WI38 (cell line): ENCODE data around the gene LDB2.
A peak's percentile ranks its signal among the peaks of the same experiment; 100 is the strongest.

Experiments used
- H3K4me3 ChIP-seq: 2 replicates; pipeline ENCODE4 v1.5.1; 2011; ENCODE audit warnings: low read depth, mild to moderate bottlenecking, control low read depth, low read length
- TF ChIP-seq, protein P1 (sequence below): IDR thresholded peaks from 2 replicates; pipeline ENCODE4 v1.5.1; 2012; ENCODE audit warnings: low read depth, mild to moderate bottlenecking, control low read depth, low read length

Gene LDB2

GRCh38 chr4:16758816-16759215 lies 139.6 kb downstream of the LDB2 start:
- no peak overlapping the region for H3K4me3 ChIP-seq
- TF ChIP-seq, protein P1, sequence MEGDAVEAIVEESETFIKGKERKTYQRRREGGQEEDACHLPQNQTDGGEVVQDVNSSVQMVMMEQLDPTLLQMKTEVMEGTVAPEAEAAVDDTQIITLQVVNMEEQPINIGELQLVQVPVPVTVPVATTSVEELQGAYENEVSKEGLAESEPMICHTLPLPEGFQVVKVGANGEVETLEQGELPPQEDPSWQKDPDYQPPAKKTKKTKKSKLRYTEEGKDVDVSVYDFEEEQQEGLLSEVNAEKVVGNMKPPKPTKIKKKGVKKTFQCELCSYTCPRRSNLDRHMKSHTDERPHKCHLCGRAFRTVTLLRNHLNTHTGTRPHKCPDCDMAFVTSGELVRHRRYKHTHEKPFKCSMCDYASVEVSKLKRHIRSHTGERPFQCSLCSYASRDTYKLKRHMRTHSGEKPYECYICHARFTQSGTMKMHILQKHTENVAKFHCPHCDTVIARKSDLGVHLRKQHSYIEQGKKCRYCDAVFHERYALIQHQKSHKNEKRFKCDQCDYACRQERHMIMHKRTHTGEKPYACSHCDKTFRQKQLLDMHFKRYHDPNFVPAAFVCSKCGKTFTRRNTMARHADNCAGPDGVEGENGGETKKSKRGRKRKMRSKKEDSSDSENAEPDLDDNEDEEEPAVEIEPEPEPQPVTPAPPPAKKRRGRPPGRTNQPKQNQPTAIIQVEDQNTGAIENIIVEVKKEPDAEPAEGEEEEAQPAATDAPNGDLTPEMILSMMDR = no peak

GRCh38 chr4:16758255-16758654 lies 140.2 kb downstream of the LDB2 start:
- TF ChIP-seq, protein P1 = no peak
- H3K4me3 ChIP-seq = no peak overlapping the region

DNA sequence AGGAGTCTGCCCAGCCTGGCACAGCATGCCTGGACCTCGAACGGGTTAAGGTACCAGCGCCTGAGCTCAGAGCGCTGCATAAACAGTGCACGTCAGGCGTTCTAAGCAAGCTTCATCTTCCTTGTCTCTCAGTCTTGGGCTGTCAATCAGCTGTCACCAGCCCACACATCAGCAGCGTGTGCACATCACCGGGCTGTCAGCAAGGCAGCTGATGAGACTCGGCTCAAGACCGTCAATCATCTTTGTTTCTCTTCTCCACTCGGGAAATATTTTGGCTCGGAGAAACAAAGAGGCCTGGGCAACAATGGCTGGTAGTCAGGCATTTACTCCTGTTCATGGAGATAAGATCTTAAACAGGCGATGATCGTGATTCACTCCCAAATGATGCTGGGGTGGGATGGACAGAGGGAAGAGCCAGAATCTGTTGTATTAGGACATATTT lies 141.3 kb downstream of the LDB2 start:
- TF ChIP-seq, protein P1 = no peak
- H3K4me3 ChIP-seq = no peak overlapping the region

DNA sequence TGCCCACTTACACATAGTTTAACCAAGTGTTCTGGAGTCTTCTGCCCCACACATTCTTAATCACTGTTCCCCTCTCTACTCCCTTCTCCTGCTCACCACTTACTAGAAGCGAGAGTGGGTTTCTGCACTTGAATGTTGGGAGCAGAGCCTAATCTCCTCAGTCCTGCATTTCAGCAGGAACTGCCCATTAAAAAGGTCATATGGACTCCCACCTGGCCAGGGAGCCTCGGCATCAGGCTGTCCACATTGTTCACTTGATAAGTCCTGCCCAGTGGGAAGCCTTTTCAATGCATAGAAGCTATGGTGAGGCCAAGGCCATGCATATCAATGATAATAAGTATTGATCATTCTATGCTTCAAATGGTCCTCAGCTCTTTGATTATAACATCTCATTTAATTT lies 144.3 kb downstream of the LDB2 start:
- TF ChIP-seq, protein P1 = no peak
- H3K4me3 ChIP-seq = no peak overlapping the region

DNA sequence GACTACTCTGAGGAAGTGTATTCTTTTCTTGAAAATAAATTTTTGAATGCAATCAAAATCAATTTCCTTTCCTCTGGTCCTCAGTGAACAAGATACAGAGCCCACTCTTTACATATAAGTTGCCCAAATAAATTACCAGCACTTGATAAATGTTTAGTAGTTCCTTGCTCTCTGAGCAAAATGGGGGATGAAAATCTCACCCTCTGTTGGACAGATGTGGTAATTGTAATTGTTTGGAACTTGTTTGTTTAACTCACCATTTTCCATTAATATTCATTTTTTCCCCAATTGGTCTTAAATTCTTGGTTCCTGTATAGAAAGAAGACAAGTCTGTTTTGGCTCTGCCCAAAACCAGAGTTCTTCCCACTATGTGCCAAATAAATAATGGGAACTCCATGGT lies 146.3 kb downstream of the LDB2 start:
- TF ChIP-seq, protein P1 = peak; percentile 6; the same call in 1 of the 2 replicates

DNA sequence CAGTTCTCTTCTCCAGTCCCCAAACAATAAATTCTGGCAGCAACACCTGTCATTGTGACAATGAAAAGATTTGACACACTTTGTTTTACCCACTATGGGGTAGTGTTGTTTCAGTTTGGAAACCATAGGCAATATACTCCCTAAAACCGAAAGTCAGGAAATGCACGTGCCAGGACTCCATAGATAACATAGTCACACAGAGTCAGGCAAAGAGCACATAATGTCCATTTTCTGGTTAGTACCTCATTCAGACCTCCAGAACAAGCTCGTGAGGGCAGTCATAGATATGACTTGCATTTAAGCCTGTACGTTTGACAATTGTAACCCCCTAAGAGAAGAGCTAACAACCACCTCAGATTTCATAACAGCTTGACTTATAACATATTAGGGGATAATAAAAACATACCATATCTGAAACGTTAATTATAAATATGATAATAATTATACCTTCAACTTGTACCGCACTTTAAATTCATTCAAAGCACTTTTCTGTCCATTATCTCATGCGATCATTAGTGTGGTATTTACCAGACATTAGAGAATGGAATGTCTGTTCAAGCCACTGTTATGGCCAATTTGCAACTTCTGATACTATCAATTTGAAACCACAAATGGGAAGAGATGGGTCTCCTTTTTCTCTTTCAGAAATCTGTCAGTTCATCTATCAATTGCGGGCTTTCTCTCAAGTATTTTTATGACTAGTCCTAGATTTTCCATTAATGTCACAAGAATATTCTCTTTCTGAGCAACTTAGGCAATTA lies 147.4 kb downstream of the LDB2 start:
- no peak overlapping the region for H3K4me3 ChIP-seq
- TF ChIP-seq, protein P1 = no peak

More for the DNA sequence above, 146.3 kb downstream of the LDB2 start:
- H3K4me3 ChIP-seq = no peak overlapping the region

DNA sequence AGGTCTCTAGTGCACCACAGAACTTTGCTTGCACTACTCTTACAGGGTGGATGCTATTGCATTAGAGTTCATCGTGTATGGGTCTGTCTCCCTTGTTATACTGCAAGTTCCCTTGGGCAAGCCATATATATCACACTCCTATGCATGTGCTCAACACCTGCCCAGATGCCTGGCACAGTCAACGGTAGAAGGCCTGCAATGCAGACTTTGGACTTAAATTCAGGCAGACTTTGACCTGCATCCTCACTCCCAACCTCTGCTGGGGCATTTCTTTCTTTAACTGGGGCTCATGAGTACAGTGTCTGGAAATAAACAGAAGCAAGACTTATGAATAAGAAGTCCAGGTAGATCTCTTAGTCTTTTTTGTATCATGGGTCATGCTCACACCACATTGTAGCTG lies 148.2 kb downstream of the LDB2 start:
- TF ChIP-seq, protein P1 = no peak
- H3K4me3 ChIP-seq = no peak overlapping the region
